ENCODE data around the gene SP140L. TPM values are rescaled to one million over a fixed set of nuclear protein-coding genes. Genes with fewer than 3 reads are reported as not detected.
"Not testable (repeated sequence)": the region's sequence is repeated elsewhere in the genome, so short reads cannot be mapped to it uniquely, and the experiment has no call there.

SP140L gene
- total RNA-seq, 3 donors from 2014 or later: 8.5 to 56.1 (median 17.4) TPM

- Histone ChIP-seq H3K27ac (no peak overlapping the region), H3K36me3 (no peaks in the 10 kb centered on the region), H3K27me3 (no peaks in the 10 kb centered on the region), H3K4me3 (no peak overlapping the region), H3K4me1 (no peaks in the 10 kb centered on the region), H3K9me3 (peaks cover 0 to 5% of the 10 kb centered on the region in 2 donors)
- TF ChIP-seq, protein P1, sequence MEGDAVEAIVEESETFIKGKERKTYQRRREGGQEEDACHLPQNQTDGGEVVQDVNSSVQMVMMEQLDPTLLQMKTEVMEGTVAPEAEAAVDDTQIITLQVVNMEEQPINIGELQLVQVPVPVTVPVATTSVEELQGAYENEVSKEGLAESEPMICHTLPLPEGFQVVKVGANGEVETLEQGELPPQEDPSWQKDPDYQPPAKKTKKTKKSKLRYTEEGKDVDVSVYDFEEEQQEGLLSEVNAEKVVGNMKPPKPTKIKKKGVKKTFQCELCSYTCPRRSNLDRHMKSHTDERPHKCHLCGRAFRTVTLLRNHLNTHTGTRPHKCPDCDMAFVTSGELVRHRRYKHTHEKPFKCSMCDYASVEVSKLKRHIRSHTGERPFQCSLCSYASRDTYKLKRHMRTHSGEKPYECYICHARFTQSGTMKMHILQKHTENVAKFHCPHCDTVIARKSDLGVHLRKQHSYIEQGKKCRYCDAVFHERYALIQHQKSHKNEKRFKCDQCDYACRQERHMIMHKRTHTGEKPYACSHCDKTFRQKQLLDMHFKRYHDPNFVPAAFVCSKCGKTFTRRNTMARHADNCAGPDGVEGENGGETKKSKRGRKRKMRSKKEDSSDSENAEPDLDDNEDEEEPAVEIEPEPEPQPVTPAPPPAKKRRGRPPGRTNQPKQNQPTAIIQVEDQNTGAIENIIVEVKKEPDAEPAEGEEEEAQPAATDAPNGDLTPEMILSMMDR (IDR thresholded peaks at IDR 0.05): no peak
- TF ChIP-seq POLR2A (IDR thresholded peaks at IDR 0.05): no peak
- TF ChIP-seq POLR2AphosphoS5 (IDR thresholded peaks at IDR 0.05): no peak
- DNase-seq (ENCODE audit: low spot score in 2 of 2): no peak
- intact Hi-C loops (cut with DNase I; ENCODE audit: low total_unique reads): no loop called here
Measured at GRCh38 chr2:230308402-230309000, 18.5 kb upstream of the SP140L start.

- H3K36me3 ChIP-seq; intact Hi-C loops (cut with DNase I; ENCODE audit: low total_unique reads); H3K4me1 ChIP-seq; H3K27me3 ChIP-seq; H3K4me3 ChIP-seq; H3K27ac ChIP-seq; DNase-seq (ENCODE audit: low spot score in 2 of 2); H3K9me3 ChIP-seq: not testable (repeated sequence)
Measured at GRCh38 chr2:230310792-230311191, 16.2 kb upstream of the SP140L start.

GRCh38 chr2:230311634-230312033 lies 15.4 kb upstream of the SP140L start:
- H3K9me3 ChIP-seq; H3K4me3 ChIP-seq; intact Hi-C loops (cut with DNase I; ENCODE audit: low total_unique reads); H3K27me3 ChIP-seq; H3K36me3 ChIP-seq; H3K27ac ChIP-seq; H3K4me1 ChIP-seq; DNase-seq (ENCODE audit: low spot score in 2 of 2): not testable (repeated sequence)

DNA sequence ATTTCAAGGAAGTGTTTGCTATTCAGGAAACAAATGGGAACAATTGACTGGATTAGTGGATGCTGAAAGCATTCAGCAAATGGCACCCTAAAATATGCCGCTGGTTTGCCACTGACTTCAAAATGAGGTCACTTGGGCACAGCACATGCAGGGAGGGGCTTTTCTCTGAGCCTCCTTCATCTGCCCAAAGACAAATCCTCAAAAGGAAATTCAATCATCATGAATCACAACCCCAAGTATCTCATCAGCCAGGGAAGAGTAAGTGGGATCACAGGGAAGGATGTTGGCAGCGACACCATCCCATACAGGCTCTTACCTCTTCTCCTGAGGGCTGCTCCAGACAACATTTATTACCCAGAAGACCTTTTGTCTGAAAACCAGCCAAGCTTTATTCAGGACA lies 14.4 kb upstream of the SP140L start:
- H3K36me3 ChIP-seq: no peaks in the 10 kb centered on the region
- H3K27me3 ChIP-seq: no peaks in the 10 kb centered on the region
- H3K27ac ChIP-seq: no peak overlapping the region
- TF ChIP-seq, protein P1 (IDR thresholded peaks at IDR 0.05): no peak
- TF ChIP-seq POLR2A (IDR thresholded peaks at IDR 0.05) (no peak), POLR2AphosphoS5 (IDR thresholded peaks at IDR 0.05) (no peak)
- intact Hi-C loops (cut with DNase I; ENCODE audit: low total_unique reads): no loop called here
- H3K9me3 ChIP-seq: no peaks in the 10 kb centered on the region
- no peaks in the 10 kb centered on the region for H3K4me1 ChIP-seq
- no peak overlapping the region for H3K4me3 ChIP-seq
- DNase-seq (ENCODE audit: low spot score in 2 of 2): no peak

GRCh38 chr2:230317366-230317765 lies 9.6 kb upstream of the SP140L start:
- Histone ChIP-seq H3K27ac (no peak overlapping the region), H3K4me3 (no peak overlapping the region), H3K4me1 (no peaks in the 10 kb centered on the region), H3K36me3 (no peaks in the 10 kb centered on the region), H3K27me3 (no peaks in the 10 kb centered on the region), H3K9me3 (peaks cover 0 to 3% of the 10 kb centered on the region in 2 donors)
- intact Hi-C loops (cut with DNase I; ENCODE audit: low total_unique reads): no loop called here
- no peak for TF ChIP-seq POLR2A (IDR thresholded peaks at IDR 0.05)
- no peak for TF ChIP-seq POLR2AphosphoS5 (IDR thresholded peaks at IDR 0.05)
- TF ChIP-seq, protein P1 (IDR thresholded peaks at IDR 0.05): no peak
- DNase-seq (ENCODE audit: low spot score in 2 of 2): no peak

DNA sequence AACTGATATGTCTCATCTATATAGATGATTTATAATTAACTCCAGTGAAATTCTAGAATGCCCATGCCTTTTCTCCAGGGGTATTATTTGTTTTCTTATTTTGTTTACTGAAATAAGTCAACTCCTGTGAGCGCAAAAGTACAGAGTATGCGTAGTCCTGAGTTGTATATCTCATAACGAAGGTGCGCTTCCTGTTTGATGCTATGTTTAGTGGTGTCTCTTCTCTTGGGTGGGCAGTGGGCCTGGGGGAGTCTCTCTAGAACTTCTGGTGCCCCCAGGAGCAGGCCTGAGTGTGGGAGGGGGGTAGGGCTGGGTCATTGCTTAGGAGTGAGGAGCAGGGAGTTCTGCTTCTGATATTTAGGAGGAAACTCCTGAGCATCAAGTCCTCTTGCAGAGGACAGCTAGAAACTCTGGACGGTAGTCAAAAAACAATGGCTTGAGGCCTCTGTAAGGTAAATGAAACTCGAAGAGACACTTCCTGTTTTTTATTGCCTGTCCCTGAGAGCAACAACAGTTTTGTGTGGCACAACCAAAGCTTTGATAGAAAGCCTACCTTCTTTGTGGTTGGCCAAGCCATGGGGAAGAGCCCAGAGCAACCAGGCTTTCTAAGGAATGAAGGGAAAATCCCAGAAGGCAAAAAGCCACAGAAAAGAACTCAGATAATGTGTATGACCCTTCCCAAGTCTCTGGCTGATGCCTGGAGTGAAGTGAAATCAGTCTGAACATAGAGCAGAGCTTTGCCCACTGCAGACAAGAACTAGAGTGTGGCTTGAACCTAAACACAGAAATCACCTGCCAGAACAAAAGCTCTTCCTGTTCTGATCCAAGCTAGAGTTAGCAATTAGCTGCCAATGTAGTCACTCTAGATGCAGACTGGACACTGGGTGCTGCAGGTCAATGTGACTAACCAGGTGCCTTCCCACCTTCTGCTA lies 8.5 kb upstream of the SP140L start:
- intact Hi-C loops (cut with DNase I; ENCODE audit: low total_unique reads): no loop called here
- H3K4me1 ChIP-seq: no peaks in the 10 kb centered on the region
- DNase-seq (ENCODE audit: low spot score in 2 of 2): no peak
- H3K4me3 ChIP-seq: no peak overlapping the region
- peaks cover 0 to 13% of the 10 kb centered on the region in 2 donors for H3K9me3 ChIP-seq
- H3K36me3 ChIP-seq: no peaks in the 10 kb centered on the region
- TF ChIP-seq, protein P1 (IDR thresholded peaks at IDR 0.05): no peak
- no peak for TF ChIP-seq POLR2AphosphoS5 (IDR thresholded peaks at IDR 0.05)
- no peaks in the 10 kb centered on the region for H3K27me3 ChIP-seq
- H3K27ac ChIP-seq: no peak overlapping the region
